H9 (cell line): ENCODE measurements around the gene ZNF586. TPM values are rescaled to one million over a fixed set of nuclear protein-coding genes. Genes with fewer than 3 reads are reported as not detected.

Experiments
- DNase-seq: peaks from one replicate; pipeline ENCODE4 v3.0.0-alpha.2; 2017
- H2AFZ ChIP-seq: one replicate; pipeline ENCODE4 v1.6.1; 2013; ENCODE audit warnings: mild to moderate bottlenecking, low read length, control low read depth, moderate library complexity
- H2AK5ac ChIP-seq: 2 replicates; pipeline ENCODE4 v1.6.1; 2013; ENCODE audit warnings: low read length, control low read depth, mixed read lengths; ENCODE audit not compliant: insufficient read length
- H2BK120ac ChIP-seq: one replicate; pipeline ENCODE4 v1.6.1; 2013; ENCODE audit warnings: low read depth, mild to moderate bottlenecking, low read length, control low read depth, inconsistent platforms; ENCODE audit not compliant: poor library complexity, severe bottlenecking
- H2BK12ac ChIP-seq: 2 replicates; pipeline ENCODE4 v1.6.1; 2013; ENCODE audit warnings: low read length, control low read depth, mixed read lengths, low read depth; ENCODE audit not compliant: insufficient read length
- H2BK15ac ChIP-seq: 2 replicates; pipeline ENCODE4 v1.6.1; 2013; ENCODE audit warnings: low read depth, low read length, control low read depth
- H2BK20ac ChIP-seq: one replicate; pipeline ENCODE4 v1.6.1; 2013; ENCODE audit warnings: low read depth, mild to moderate bottlenecking, low read length, control low read depth, inconsistent platforms; ENCODE audit not compliant: poor library complexity, severe bottlenecking
- H2BK5ac ChIP-seq: 2 replicates; pipeline ENCODE4 v1.6.1; 2013; ENCODE audit warnings: low read length, control low read depth, mixed read lengths; ENCODE audit not compliant: insufficient read length
- H3K14ac ChIP-seq: 2 replicates; pipeline ENCODE4 v1.6.1; 2013; ENCODE audit warnings: low read length, control low read depth; ENCODE audit not compliant: insufficient read depth
- H3K18ac ChIP-seq: 2 replicates; pipeline ENCODE4 v1.6.1; 2013; ENCODE audit warnings: low read depth, mild to moderate bottlenecking, mixed read lengths, low read length, control low read depth; ENCODE audit not compliant: insufficient read length
- H3K23ac ChIP-seq: 2 replicates; pipeline ENCODE4 v1.6.1; 2013; ENCODE audit warnings: low read length, control low read depth, mixed read lengths, low read depth; ENCODE audit not compliant: insufficient read length
- H3K23me2 ChIP-seq: 2 replicates; pipeline ENCODE4 v1.6.1; 2013; ENCODE audit warnings: low read depth, mild to moderate bottlenecking, mixed read lengths, low read length, control low read depth; ENCODE audit not compliant: insufficient read length, poor library complexity, severe bottlenecking
- H3K27ac ChIP-seq: 2 replicates; pipeline ENCODE4 v1.5.1; 2013; ENCODE audit warnings: low read length, control low read depth, mixed read lengths, low read depth; ENCODE audit not compliant: insufficient read length
- H3K27me3 ChIP-seq: 2 replicates; pipeline ENCODE4 v1.6.1; 2013; ENCODE audit warnings: low read length, control low read depth, inconsistent platforms; ENCODE audit not compliant: insufficient read depth
- H3K4ac ChIP-seq: 2 replicates; pipeline ENCODE4 v1.6.1; 2013; ENCODE audit warnings: low read depth, mild to moderate bottlenecking, control low read depth, inconsistent platforms, low read length, moderate library complexity
- H3K4me1 ChIP-seq: 2 replicates; pipeline ENCODE4 v1.6.1; 2013; ENCODE audit warnings: low read length, control low read depth, inconsistent platforms; ENCODE audit not compliant: insufficient read depth
- H3K4me2 ChIP-seq: 2 replicates; pipeline ENCODE4 v1.6.1; 2013; ENCODE audit warnings: low read length, control low read depth, mixed read lengths; ENCODE audit not compliant: insufficient read length, insufficient read depth
- H3K56ac ChIP-seq: 2 replicates; pipeline ENCODE4 v1.6.1; 2013; ENCODE audit warnings: low read depth, mild to moderate bottlenecking, mixed read lengths, low read length, control low read depth; ENCODE audit not compliant: insufficient read length
- H3K79me1 ChIP-seq: 2 replicates; pipeline ENCODE4 v1.6.1; 2013; ENCODE audit warnings: low read depth, mild to moderate bottlenecking, moderate library complexity, low read length, control low read depth, inconsistent platforms; ENCODE audit not compliant: insufficient read depth, poor library complexity, severe bottlenecking
- H3K79me2 ChIP-seq: 2 replicates; pipeline ENCODE4 v1.6.1; 2013; ENCODE audit warnings: low read length, control low read depth, inconsistent platforms; ENCODE audit not compliant: insufficient read depth
- H3K9ac ChIP-seq: 2 replicates; pipeline ENCODE4 v1.6.1; 2013; ENCODE audit warnings: low read length, control low read depth, mixed read lengths; ENCODE audit not compliant: insufficient read length; ENCODE audit errors: extremely low read depth
- H3K9me3 ChIP-seq: one replicate; pipeline ENCODE4 v1.6.1; 2013; ENCODE audit warnings: low read depth, low read length, inconsistent platforms; ENCODE audit not compliant: control insufficient read depth
- H3T11ph ChIP-seq: one replicate; pipeline ENCODE4 v1.6.1; 2013; ENCODE audit warnings: mild to moderate bottlenecking, low read length, control low read depth, inconsistent platforms
- H4K20me1 ChIP-seq: one replicate; pipeline ENCODE4 v1.6.1; 2013; ENCODE audit not compliant: control insufficient read depth, insufficient read length, insufficient read depth
- H4K5ac ChIP-seq: 2 replicates; pipeline ENCODE4 v1.6.1; 2013; ENCODE audit warnings: low read depth, mild to moderate bottlenecking, mixed read lengths, low read length, control low read depth; ENCODE audit not compliant: insufficient read length
- H4K8ac ChIP-seq: replicated peaks from 2 replicates; pipeline ENCODE4 v1.6.1; 2013; ENCODE audit warnings: low read length, control low read depth, mixed read lengths, low read depth; ENCODE audit not compliant: insufficient read length
- H4K91ac ChIP-seq: 2 replicates; pipeline ENCODE4 v1.6.1; 2013; ENCODE audit warnings: low read depth, mild to moderate bottlenecking, moderate library complexity, mixed read lengths, low read length, control low read depth; ENCODE audit not compliant: insufficient read length
- H3K27ac Mint-ChIP-seq, 3 experiments: 2 replicates in 2 of 3; 3 replicates in 1 of 3; pipeline ENCODE4 v1.8.0; 2020 to 2021; ENCODE audit warnings: mixed read lengths in 3 of 3, mild to moderate bottlenecking in 1 of 3, moderate library complexity in 1 of 3
- H3K27me3 Mint-ChIP-seq: 2 replicates; pipeline ENCODE4 v1.8.0; 2021; ENCODE audit warnings: low read depth, mild to moderate bottlenecking, moderate library complexity, mixed read lengths
- H3K36me3 Mint-ChIP-seq, 3 experiments: 2 replicates in 2 of 3; 3 replicates in 1 of 3; pipeline ENCODE4 v1.8.0; 2020 to 2021; ENCODE audit warnings: low read depth in 3 of 3, mixed read lengths in 3 of 3; ENCODE audit not compliant: insufficient read depth in 1 of 3
- H3K4me1 Mint-ChIP-seq, 2 experiments: 2 replicates each; pipeline ENCODE4 v1.8.0; 2020; ENCODE audit warnings: mixed read lengths in 2 of 2
- H3K4me3 Mint-ChIP-seq, 2 experiments: 2 replicates in 1 of 2; 3 replicates in 1 of 2; pipeline ENCODE4 v1.8.0; 2020 to 2021; ENCODE audit warnings: mild to moderate bottlenecking in 2 of 2, mixed read lengths in 2 of 2, moderate library complexity in 1 of 2
- H3K9me3 Mint-ChIP-seq, 2 experiments: 2 replicates in 1 of 2; 3 replicates in 1 of 2; pipeline ENCODE4 v1.8.0; 2020; ENCODE audit warnings: mild to moderate bottlenecking in 2 of 2, mixed read lengths in 2 of 2, moderate library complexity in 1 of 2
- CTCF ChIP-seq: fragments of 200-600 bp; sonication (generic); conservative IDR thresholded peaks from 3 replicates; pipeline ENCODE4 v1.8.0; 2021; ENCODE audit warnings: antibody characterized with exemption, mild to moderate bottlenecking
- WGBS: extraction: QIAGEN DNeasy Blood & Tissue Kit; methylation state at CpG from one replicate; pipeline ENCODE4 v1.1.7; 2013; ENCODE audit warnings: missing lambda C conversion rate, low lambda C conversion rate, mixed read lengths; ENCODE audit not compliant: insufficient read length; ENCODE audit errors: extremely low coverage; 5-methylcytosine and 5-hydroxymethylcytosine counted together
- long read RNA-seq: library from polyadenylated mRNA; unstranded; transcript quantifications from one replicate; pipeline ENCODE4 v2.0.0, GENCODE V29; 2020
- total RNA-seq: library from RNA; stranded (reverse); gene quantifications from 2 replicates; pipeline ENCODE4 v1.2.1, GENCODE V29; 2021

ZNF586 gene
- total RNA-seq: 14.8 and 17.6 TPM in 2 replicates
- long read RNA-seq, transcript ZNF586-203 (3 exons, 2,163 nt): major isoform, 52 of 89 reads
- long read RNA-seq, transcript ZNF586-202 (2 exons, 1,977 nt): minor isoform, 23 of 89 reads
- long read RNA-seq, partial matches to known transcripts: 0 of 89 reads
- long read RNA-seq, other reads (novel, unspliced or antisense): 14 of 89 reads

GRCh38 chr19:57769345-57770131, at the start of gene ZNF586:
ZNF586 (plus strand) TSS chr19:57769676; CDS start chr19:57769843, 167 bp downstream.
- H2AK5ac ChIP-seq: no peak within 1 kb of the TSS
- H3K9ac ChIP-seq: peak within 1 kb of the TSS; percentile 79
- H3K23ac ChIP-seq: no peak within 1 kb of the TSS
- peaks cover 11 to 16% of the 10 kb centered on the region in 2 experiments for H3K4me1 Mint-ChIP-seq
- no peaks in the 10 kb centered on the region for H4K20me1 ChIP-seq
- no peaks in the 10 kb centered on the region for H3K27me3 Mint-ChIP-seq
- H3K9me3 ChIP-seq: no peaks in the 10 kb centered on the region
- H3K27ac Mint-ChIP-seq: peak within 1 kb of the TSS; percentile 95 to 98 (median 95)
- H3K79me2 ChIP-seq: peaks cover 19% of the 10 kb centered on the region; the same call in 1 of the 2 replicates
- H3K4me2 ChIP-seq: peak within 1 kb of the TSS; percentile 87
- no peak within 1 kb of the TSS for H2BK12ac ChIP-seq
- H4K91ac ChIP-seq: no peak within 1 kb of the TSS
- H3K79me1 ChIP-seq: no peaks in the 10 kb centered on the region
- no peak within 1 kb of the TSS for H4K8ac ChIP-seq
- no peak within 1 kb of the TSS for H3K27ac ChIP-seq
- H2BK20ac ChIP-seq: no peak within 1 kb of the TSS
- peak within 1 kb of the TSS; percentile 97 for H3K4me3 Mint-ChIP-seq
- no peaks in the 10 kb centered on the region for H3K4me1 ChIP-seq
- no peaks in the 10 kb centered on the region for H3K27me3 ChIP-seq
- peak; percentile 95 for DNase-seq
- peaks cover 2% of the 10 kb centered on the region for H3K23me2 ChIP-seq
- H3K4ac ChIP-seq: no peak within 1 kb of the TSS
- no peak for TF ChIP-seq CTCF
- H3K56ac ChIP-seq: no peak within 1 kb of the TSS
- no peak within 1 kb of the TSS for H3K14ac ChIP-seq
- H2AFZ ChIP-seq: no peak within 1 kb of the TSS
- no peak within 1 kb of the TSS for H2BK5ac ChIP-seq
- WGBS: no CpG with 5 or more reads among the region's 61 CpGs
- no peak within 1 kb of the TSS for H3K18ac ChIP-seq
- H3T11ph ChIP-seq: no peak within 1 kb of the TSS
- H4K5ac ChIP-seq: no peak within 1 kb of the TSS
- H3K36me3 Mint-ChIP-seq: peaks cover 23 to 44% (median 29%) of the 10 kb centered on the region in 3 experiments; a peak in 6 of 7 replicates
- no peak within 1 kb of the TSS for H2BK15ac ChIP-seq
- H2BK120ac ChIP-seq: no peak within 1 kb of the TSS
- H3K9me3 Mint-ChIP-seq: peaks cover 0 to 1% of the 10 kb centered on the region in 2 experiments; a peak in 1 of 5 replicates
